ENCODE data around the gene RPUSD3. TPM values are rescaled to one million over a fixed set of nuclear protein-coding genes. Genes with fewer than 3 reads are reported as not detected.

RPUSD3 gene
- total and polyA plus RNA-seq, 2 experiments from 2014 or later: 32.6 to 38.3 TPM

DNA sequence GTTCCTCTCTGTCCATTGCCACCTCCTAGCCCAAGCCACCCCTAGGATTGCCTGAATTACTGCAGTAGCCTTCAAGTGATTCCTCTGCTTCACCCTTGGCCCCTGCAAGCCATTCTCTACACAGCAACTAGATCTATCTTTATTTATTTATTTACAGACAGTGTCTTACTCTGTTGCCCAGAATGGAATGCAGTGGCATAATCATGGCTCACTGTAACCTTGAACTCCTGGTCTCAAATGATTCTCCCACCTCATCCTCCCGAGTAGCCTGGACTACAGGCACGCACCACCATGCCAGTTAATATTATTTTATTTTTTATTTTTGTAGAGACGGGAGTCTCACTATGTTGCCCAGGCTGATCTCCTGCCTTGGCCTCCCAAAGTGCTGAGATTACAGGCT is 44.7 kb upstream of the RPUSD3 start:
- H3K9me2 ChIP-seq (ENCODE audit: insufficient read depth): no peaks in the 10 kb centered on the region
- peaks cover 19% of the 10 kb centered on the region for H3K4me1 ChIP-seq (ENCODE audit: insufficient read depth)
- H3K27ac ChIP-seq: no peak overlapping the region
- H3K4me2 ChIP-seq (ENCODE audit: unreplicated experiment): no peak overlapping the region
- H2AFZ ChIP-seq: no peak overlapping the region
- H3K36me3 ChIP-seq (ENCODE audit: low read depth): peaks cover 8% of the 10 kb centered on the region
- peaks cover 28% of the 10 kb centered on the region for H3F3A ChIP-seq (ENCODE audit: insufficient read depth)
- DNase-seq: no peak
- H3K9ac ChIP-seq: no peak overlapping the region
- WGBS, 2 experiments (ENCODE audit: low coverage in 1 of 2, low lambda C conversion rate in 2 of 2, missing lambda C conversion rate in 2 of 2): 93 to 98% methylated on average over 3 of the region's 3 CpGs
- H4K20me1 ChIP-seq (ENCODE audit: insufficient read depth): no peaks in the 10 kb centered on the region
- no peak overlapping the region for H3K4me3 ChIP-seq
- in situ Hi-C loops (cut with MboI): no loop called here
- TF ChIP-seq EZH2 (IDR thresholded peaks at IDR 0.05; ENCODE audit: insufficient read depth, poor library complexity, severe bottlenecking) (no peak), EZH2phosphoT487 (IDR thresholded peaks at IDR 0.05; ENCODE audit: insufficient read depth, low read depth) (no peak)
- no peaks in the 10 kb centered on the region for H3K27me3 ChIP-seq (replicated peaks; ENCODE audit: insufficient read depth)
- H3K9me3 ChIP-seq (ENCODE audit: low read depth): no peaks in the 10 kb centered on the region
- peaks cover 23% of the 10 kb centered on the region for H3K79me2 ChIP-seq (ENCODE audit: insufficient read depth)

DNA sequence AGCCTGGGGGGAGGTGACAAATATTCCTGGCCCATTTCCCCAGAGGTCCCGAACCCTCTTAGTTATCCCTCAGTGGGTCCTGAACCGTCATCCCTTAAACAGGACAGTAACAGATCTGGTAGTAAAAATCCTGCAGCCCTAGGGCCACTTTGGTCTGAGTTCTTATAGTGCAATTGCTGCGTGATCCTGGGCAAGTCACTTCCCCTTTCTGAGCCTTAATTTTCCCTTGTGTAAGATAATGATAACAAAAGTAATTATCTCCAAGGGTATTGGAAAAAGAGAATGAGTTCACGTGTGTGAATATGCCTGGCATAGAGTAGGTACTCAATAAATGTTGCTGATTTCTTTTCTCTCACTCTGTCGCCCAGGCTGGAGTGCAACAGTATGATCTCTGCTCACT is 43.7 kb upstream of the RPUSD3 start:
- Histone ChIP-seq H3K9me3 (ENCODE audit: low read depth) (no peaks in the 10 kb centered on the region), H3K36me3 (ENCODE audit: low read depth) (no peaks in the 10 kb centered on the region), H2AFZ (no peak overlapping the region; the same call in 1 of the 2 replicates), H3K9me2 (ENCODE audit: insufficient read depth) (no peaks in the 10 kb centered on the region), H3K27ac (no peak overlapping the region), H3K4me2 (ENCODE audit: unreplicated experiment) (no peak overlapping the region), H3K4me3 (no peak overlapping the region), H4K20me1 (ENCODE audit: insufficient read depth) (no peaks in the 10 kb centered on the region), H3K4me1 (ENCODE audit: insufficient read depth) (peaks cover 15% of the 10 kb centered on the region), H3K79me2 (ENCODE audit: insufficient read depth) (peaks cover 19% of the 10 kb centered on the region), H3K27me3 (replicated peaks; ENCODE audit: insufficient read depth) (no peaks in the 10 kb centered on the region), H3F3A (ENCODE audit: insufficient read depth) (peaks cover 21% of the 10 kb centered on the region), H3K9ac (no peak overlapping the region)
- WGBS, 2 experiments (ENCODE audit: low coverage in 1 of 2, low lambda C conversion rate in 2 of 2, missing lambda C conversion rate in 2 of 2): 88 to 91% methylated on average over 5 of the region's 5 CpGs
- TF ChIP-seq EZH2phosphoT487 (IDR thresholded peaks at IDR 0.05; ENCODE audit: insufficient read depth, low read depth) (no peak), EZH2 (IDR thresholded peaks at IDR 0.05; ENCODE audit: insufficient read depth, poor library complexity, severe bottlenecking) (no peak)
- in situ Hi-C loops (cut with MboI): no loop called here
- DNase-seq: no peak

DNA sequence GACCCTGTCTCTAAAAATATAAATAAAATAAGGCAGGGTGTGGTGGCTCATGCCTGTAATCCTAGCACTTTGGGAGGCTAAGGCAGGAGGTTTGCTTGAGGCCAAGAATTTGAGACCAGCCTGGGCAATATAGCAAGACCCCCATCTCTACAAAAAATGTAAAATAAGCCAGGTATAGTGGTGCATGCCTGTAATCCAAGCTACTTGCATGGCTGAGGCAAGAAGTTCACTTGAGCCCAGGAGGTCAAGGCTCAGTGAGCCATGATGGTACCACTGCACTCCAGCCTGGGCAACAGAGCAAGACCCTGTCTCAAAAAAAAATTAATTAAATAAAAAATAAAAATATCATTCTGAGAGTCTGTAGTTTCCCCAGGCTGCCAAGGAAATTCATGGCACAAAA is 42.5 kb upstream of the RPUSD3 start:
- no peaks in the 10 kb centered on the region for H4K20me1 ChIP-seq (ENCODE audit: insufficient read depth)
- no peaks in the 10 kb centered on the region for H3K9me2 ChIP-seq (ENCODE audit: insufficient read depth)
- H3K79me2 ChIP-seq (ENCODE audit: insufficient read depth): peaks cover 9% of the 10 kb centered on the region
- no peak overlapping the region for H3K4me2 ChIP-seq (ENCODE audit: unreplicated experiment)
- H3K27ac ChIP-seq: no peak overlapping the region
- peaks cover 15% of the 10 kb centered on the region for H3K4me1 ChIP-seq (ENCODE audit: insufficient read depth)
- H3K4me3 ChIP-seq: no peak overlapping the region
- H3K27me3 ChIP-seq (replicated peaks; ENCODE audit: insufficient read depth): no peaks in the 10 kb centered on the region
- H2AFZ ChIP-seq: no peak overlapping the region
- no peaks in the 10 kb centered on the region for H3K36me3 ChIP-seq (ENCODE audit: low read depth)
- no peaks in the 10 kb centered on the region for H3K9me3 ChIP-seq (ENCODE audit: low read depth)
- DNase-seq: no peak
- no peak for TF ChIP-seq EZH2 (IDR thresholded peaks at IDR 0.05; ENCODE audit: insufficient read depth, poor library complexity, severe bottlenecking)
- no peak for TF ChIP-seq EZH2phosphoT487 (IDR thresholded peaks at IDR 0.05; ENCODE audit: insufficient read depth, low read depth)
- in situ Hi-C loops (cut with MboI): no loop called here
- peaks cover 20% of the 10 kb centered on the region for H3F3A ChIP-seq (ENCODE audit: insufficient read depth)
- no peak overlapping the region for H3K9ac ChIP-seq

DNA sequence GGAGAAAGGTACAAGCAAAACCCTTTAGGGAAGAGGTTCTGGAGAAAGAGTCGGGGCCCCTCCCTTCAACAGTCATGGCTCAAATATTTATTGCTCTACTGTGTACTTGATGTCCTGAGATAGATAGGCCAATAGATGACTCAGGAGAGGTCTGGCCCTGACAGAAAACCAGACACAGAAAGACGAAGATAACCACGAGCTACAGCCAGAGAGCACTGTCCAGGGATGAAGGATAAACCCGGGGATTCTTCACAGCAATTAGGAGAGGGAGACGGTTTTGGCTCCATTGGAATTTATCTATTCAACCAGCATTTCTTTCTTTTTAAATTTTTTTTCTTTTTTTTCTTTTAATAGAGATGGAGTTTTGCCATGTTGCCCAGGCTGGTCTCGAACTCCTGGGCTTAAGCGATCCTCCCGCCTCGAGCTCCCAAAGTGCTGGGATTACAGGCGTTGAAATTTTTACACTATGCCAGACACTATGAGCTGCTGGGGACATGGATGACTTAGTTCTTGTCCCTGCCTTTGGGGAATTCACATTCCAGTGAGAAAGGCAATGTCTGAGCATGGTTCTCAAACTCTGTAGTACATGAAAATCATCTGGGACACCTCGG is 40.9 kb upstream of the RPUSD3 start:
- Histone ChIP-seq H3F3A (ENCODE audit: insufficient read depth) (peaks cover 15% of the 10 kb centered on the region), H3K79me2 (ENCODE audit: insufficient read depth) (no peaks in the 10 kb centered on the region), H4K20me1 (ENCODE audit: insufficient read depth) (no peaks in the 10 kb centered on the region), H3K36me3 (ENCODE audit: low read depth) (no peaks in the 10 kb centered on the region), H2AFZ (peak overlapping the region; percentile 43), H3K9ac (peak overlapping the region; percentile 40), H3K27me3 (replicated peaks; ENCODE audit: insufficient read depth) (no peaks in the 10 kb centered on the region), H3K4me1 (ENCODE audit: insufficient read depth) (peaks cover 15% of the 10 kb centered on the region), H3K4me2 (ENCODE audit: unreplicated experiment) (peak overlapping the region; percentile 74), H3K27ac (peak overlapping the region; percentile 77), H3K9me2 (ENCODE audit: insufficient read depth) (no peaks in the 10 kb centered on the region), H3K9me3 (ENCODE audit: low read depth) (no peaks in the 10 kb centered on the region), H3K4me3 (peak overlapping the region; percentile 22; the same call in 1 of the 2 replicates)
- peak; percentile 89 for DNase-seq
- TF ChIP-seq EZH2phosphoT487 (IDR thresholded peaks at IDR 0.05; ENCODE audit: insufficient read depth, low read depth) (no peak), EZH2 (IDR thresholded peaks at IDR 0.05; ENCODE audit: insufficient read depth, poor library complexity, severe bottlenecking) (no peak)
- WGBS, 2 experiments (ENCODE audit: low coverage in 1 of 2, low lambda C conversion rate in 2 of 2, missing lambda C conversion rate in 2 of 2): 15 to 16% methylated on average over 11 of the region's 11 CpGs
- in situ Hi-C loops (cut with MboI): no loop called here

Measured in GM23248 (cell line).